PFSK-1 (cell line): ENCODE results near the gene FBXO47.

Experiments
- POLR2AphosphoS5 ChIP-seq: IDR thresholded peaks from 2 replicates; pipeline ENCODE4 v1.6.1; 2012; ENCODE audit warnings: low read depth, mild to moderate bottlenecking, control low read depth, low read length, moderate library complexity
- REST ChIP-seq, 2 experiments: IDR thresholded peaks; 2 replicates each; pipeline versions ENCODE4 v1.6.1 to v1.8.0; 2011 to 2012; ENCODE audit warnings: low read depth in 2 of 2, low read length in 2 of 2, control low read depth in 1 of 2, inconsistent platforms in 1 of 2, mild to moderate bottlenecking in 1 of 2, moderate library complexity in 1 of 2; ENCODE audit not compliant: insufficient read depth in 1 of 2
- SIN3A ChIP-seq: IDR thresholded peaks from 2 replicates; pipeline ENCODE4 v1.6.1; 2012; ENCODE audit warnings: mild to moderate bottlenecking, low read length, moderate library complexity, borderline replicate concordance; ENCODE audit not compliant: insufficient read depth
- TAF1 ChIP-seq: IDR thresholded peaks from 2 replicates; pipeline ENCODE4 v1.6.1; 2012; ENCODE audit warnings: low read length, control low read depth, borderline replicate concordance; ENCODE audit not compliant: insufficient read depth

DNA sequence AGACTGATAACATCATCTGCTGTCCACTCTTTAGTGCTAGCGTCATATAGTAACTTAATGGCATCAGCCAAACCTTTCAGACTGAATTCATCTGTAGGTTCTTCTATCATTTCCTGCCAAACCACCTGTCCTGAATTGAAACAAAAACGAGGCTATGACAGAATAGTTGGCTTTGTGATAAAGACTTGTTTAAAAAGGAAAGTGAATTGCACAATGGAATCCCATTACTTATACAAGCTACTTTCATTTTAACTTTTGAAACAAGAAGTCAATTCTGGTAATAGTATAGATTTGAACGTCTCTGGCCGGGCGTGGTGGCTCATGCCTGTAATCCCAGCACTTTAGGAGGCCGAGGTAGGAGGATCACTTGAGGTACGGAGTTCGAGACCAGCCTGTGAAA, 23.6 kb downstream of the FBXO47 start:
- TF ChIP-seq POLR2AphosphoS5 (no peak), TAF1 (no peak), REST (IDR thresholded peaks at IDR 0.05; ENCODE audit: insufficient read depth in 1 of 2, low read depth in 2 of 2, low read length in 2 of 2) (no peak), SIN3A (no peak)
